Stimulated activated CD4-positive, alpha-beta T cell treated with anti-CD3 and anti-CD28 coated beads, Interleukin-12 subunit alpha, Interleukin-12 subunit beta, amount 100 ng/mL, for 48 hours (primary cell): ENCODE results near the gene FYB1.

ENCODE experiments used
- DNase-seq, 3 donors: peaks; one replicate each; pipeline ENCODE4 v3.0.0-alpha.2; 2020; ENCODE audit warnings: low read depth in 2 of 3, low spot score in 1 of 3

FYB1 gene

DNA sequence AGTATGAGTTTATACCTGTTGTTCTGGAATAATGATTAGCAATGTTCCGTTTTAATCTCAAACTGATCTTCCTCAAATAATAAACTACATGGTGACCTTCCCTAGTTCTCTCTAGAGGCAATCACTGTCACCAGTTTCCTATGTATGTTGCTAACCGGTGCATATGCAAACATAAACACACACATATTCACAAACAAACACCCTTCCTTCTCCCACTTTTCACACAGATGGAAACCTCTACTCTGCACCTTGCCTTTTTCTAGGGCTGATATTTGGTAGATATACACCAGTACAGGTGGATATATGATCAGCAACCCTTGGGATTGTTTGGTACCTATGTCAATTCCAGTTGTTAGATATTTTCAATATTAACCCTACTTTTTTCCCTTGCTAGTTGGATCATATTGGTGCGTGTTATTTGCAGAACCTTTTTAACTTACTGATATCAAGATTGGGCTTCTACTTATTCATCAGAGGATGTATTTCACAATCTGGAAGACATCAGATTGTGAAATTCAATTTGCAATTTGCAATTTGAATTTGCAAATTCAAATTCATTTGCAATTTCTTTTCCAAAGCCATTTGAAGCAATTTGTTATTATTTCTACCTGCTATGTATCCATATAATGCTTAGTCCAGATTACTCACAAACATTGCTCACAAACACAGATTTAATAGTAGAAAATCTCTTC, 12.6 kb downstream of the FYB1 start:
- DNase-seq = no peak

DNA sequence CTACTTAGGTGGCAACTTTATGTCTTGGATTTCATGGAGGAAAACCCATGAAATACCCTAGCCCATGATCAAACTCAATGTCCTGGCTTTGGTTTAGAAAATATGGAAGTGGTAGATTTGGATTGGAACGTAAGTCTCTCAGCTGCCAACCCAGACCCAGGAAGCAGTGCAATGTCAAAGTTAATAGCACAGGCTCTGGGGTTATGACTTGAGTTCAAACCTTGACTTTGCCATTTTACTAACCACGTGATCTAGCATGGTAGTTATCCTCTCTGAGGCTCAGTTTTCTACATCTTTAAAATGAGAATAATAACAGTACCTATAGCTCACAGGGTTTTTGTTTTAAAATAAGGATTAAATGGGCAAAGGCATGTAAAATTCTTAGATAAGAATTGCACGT, 13.8 kb downstream of the FYB1 start:
- DNase-seq = no peak

DNA sequence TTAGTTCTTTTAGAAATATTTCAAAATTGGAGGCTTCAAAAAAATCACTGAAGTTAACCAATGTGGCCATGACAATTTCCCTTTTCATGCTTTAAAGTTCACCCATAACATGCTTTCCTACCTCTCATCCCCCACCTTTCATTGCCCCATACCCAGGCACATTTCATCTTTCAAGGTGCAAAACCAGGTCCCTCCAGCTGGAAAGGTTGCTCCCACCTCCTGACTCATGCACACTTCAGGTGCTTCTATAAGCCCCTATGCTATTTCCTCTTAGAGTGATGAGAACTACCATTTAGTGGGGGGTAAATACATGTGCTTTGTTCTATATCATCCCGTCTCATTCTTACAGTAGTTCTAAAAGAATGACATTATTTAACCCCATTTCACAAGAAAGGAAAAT, 15.4 kb downstream of the FYB1 start:
- no peak for DNase-seq

DNA sequence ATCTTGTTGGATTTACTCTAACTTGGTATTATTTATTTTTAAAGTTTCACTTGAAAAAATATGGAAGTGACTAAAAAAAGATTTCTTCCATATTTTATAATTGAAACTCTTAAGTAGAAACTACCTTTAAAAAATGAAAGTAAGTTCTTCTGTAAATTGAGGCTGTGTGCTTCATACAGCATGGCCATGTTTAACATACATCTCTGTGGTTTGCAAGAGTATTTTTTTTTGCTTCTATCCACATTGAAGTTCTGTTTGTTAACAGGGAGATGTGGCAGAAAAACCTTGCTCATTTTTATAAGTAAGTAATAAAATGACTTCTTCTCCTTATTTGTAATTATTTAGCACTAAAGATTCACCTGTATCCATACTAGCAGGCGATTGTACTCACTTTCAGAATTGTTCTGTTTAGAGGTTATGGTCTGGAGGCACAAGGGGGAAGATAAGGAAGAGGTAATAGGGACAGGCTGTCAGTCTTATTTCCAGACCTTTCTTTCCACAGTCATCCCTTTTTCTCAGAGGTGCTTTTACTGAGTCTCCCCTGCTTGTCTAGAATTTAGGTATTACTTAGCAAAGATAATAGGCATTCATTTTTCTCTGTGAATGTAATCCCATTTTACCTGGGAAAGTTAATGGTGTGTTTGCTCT, 16.0 kb downstream of the FYB1 start:
- DNase-seq = no peak

DNA sequence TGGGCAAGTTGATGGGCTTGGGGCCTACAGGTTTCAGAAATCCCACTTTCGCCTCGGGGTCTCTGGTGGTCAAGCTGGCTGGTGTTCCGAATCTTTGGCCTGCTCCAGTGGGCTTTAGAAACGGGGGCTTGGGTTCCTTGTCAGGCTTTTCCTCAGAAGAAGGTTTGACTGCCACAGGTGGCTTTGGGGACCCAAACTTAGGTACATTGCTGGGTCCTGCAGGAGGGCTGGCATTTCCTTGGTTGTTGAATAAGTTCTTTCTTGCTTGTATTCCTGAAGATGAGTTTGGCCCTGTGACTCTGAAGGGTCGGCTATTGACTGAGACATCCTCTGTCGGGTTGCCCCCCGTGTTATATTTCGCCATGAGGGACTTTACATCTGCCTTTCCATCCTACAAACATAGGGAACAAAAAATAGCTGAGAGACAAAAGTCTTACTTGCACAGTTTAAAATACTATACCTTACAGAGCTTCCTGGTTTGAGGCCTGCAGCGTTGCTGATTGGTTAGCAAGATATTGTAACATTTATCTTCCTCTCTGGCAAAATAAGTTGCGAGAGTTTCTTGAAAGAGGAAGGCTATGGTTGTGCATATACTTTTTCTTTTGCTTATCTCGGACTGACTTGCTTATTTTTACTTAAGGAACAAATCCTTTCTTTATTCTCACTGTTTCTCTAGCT, 16.6 kb downstream of the FYB1 start:
- no peak for DNase-seq

DNA sequence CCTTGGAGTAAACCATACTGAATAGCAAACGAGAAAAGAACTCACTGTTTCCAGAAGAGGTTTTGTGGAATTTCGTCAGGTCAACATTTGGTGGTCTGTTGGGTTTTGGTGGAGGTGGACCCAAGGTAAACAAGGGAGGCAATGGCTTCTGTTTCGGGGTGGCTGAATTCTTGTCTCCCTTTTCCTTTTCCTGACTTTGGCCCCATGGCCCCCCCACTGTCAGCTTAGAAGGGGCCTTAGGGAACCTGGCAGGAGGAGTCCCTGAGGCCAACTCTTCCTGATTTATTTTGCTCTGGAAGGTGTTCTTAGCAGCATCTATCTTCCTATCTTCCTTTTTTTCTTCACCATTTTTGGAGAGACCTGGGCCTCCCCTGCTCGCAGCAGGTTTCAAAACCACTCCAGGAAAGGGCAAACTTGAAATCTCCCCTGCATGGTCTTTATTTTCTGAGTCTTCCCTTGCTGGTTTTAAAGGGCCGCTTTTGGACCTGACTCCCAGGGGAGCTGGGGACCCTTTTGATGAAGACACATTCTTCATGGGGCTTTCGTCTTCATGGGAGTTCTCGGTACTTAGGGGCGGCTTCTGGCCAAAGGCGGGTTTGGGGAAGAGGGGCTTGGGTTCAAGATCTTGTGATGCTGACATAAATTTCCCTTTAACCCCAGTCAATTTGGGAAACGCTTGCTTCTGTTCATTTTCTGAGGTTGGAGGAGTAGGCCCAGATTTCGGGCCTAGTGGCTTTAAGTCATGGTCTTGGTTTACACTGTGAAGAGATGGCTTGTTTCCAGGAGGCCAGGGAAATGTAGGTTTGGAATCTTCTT, 17.4 kb downstream of the FYB1 start:
- no peak for DNase-seq

DNA sequence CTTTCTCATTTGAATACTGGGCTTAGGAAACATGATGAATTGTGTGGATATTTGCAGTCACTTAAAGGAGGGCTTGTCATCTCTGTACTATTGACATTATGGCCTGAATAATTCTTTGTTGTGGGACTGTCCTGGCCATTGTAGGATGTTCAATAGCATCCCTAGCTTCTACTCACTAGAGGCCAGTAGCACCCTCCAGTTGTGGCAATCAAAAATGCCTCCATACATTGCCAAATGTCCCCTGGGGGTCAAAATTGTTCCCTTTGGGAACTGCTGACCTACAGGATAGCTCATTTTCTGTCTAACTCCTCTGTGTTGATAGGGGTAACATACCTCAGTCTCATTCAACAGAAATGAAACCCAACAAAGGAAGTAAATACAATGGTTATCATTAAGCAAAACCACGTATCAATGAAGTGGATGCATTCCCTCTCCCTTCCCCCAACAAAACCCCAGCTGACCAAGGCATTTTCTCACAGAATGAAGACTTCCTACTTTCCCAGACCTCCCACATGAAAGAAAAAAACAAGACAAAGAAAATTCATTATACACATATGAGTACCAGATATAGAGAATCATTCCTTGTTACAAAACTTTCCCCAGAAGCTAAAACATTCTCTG, 18.1 kb downstream of the FYB1 start:
- DNase-seq = no peak

DNA sequence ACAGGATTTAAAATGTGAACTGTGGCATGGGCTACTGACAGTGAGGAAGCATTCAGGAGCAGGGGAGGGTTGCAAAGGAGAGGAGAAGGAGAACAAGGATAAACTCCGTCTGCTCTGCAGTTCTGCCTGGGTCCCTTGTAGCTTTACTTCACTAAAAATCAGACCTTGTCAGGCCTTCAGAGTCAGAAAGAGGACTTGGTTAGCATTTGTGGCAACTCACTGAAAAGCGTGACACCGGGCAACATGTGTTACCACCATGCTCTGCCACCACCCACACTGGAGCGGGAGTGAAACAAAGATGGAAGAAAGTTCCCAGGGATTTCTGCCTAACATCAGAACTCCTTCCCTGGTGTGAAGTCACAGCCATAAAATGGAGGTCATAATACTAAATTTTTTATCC, 19.3 kb downstream of the FYB1 start:
- DNase-seq = no peak

DNA sequence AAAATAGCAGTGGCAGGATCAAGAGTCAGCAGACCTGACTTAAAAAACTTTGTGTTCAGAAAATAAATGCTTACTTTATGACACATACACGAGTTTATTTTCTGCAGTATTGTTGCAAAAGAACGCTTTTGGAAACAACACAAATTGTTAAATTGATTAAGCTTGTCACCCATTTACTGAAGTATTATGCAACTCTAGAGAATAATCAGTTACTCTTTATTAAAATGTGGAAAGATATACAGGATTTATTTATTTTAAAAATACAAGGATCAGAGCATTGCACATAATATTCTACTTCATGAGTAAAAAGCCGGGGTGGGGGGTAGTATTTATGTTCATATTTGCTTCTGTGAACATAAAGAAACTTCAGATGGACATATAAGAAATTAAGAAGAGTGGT, 20.0 kb downstream of the FYB1 start:
- no peak for DNase-seq

DNA sequence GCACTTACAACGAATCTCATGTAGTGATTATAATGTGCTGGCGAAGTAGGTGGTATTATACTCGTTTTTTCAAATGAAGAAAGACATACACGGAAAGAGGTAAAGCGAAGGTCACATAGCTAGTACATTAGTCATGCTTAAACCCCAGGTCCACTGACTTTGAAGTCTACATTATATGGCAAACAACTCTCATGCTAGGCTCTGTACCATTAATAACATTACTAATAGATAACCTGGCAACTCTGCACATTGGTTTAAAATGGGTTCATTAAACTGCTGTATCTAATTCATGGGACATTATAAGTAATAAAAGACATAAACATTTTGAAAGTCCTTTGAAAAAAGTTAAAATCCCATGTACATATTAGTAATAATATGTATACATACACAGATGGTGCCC, 21.2 kb downstream of the FYB1 start:
- no peak for DNase-seq

DNA sequence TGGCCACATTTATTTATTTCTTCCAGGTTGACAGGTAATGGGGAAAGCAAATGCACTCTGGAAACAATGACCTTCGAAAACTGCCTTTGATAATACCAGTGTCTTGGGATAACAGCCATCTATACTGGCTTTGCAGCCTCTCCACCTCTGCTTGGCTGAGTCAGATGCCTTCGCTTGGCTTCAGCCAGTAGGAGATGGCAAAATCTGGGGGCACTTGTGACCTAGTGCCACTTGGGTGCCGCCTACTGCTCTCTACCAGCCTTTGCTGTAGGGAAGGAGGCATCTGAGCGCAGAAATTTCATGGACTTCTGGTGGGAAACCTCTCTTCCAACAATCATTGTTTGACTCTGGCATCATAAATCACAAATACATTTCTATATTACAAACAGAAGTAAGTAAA, 21.8 kb downstream of the FYB1 start:
- no peak for DNase-seq

DNA sequence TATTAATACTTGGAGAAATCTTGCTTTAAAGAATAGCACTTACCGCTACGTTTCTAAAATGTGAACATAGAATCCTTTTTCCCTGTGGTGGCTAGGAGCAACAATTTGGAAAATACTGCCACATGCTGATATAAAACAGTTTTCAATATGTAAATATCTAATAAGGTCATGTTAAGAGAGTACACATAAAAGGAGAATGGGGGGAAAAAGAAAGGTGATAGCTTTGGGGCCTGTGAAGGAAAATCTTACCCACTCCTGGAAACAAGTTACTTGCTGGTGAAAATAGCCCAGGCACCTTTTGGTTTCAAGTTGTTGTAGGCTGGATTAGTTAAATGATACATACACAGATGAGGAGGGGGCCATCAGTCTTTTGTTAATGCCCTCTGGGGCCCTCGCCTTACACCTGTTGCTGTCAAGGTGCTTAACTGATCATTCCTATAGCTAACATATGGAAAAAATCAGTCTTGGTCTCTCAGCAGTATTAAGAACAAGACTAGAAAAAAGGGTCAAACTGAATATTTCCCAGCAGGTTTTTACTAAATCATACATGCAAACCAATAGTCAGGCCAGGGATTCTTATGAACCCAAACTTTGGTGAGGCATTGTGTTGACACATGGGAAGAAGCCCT, 24.1 kb downstream of the FYB1 start:
- DNase-seq = no peak

DNA sequence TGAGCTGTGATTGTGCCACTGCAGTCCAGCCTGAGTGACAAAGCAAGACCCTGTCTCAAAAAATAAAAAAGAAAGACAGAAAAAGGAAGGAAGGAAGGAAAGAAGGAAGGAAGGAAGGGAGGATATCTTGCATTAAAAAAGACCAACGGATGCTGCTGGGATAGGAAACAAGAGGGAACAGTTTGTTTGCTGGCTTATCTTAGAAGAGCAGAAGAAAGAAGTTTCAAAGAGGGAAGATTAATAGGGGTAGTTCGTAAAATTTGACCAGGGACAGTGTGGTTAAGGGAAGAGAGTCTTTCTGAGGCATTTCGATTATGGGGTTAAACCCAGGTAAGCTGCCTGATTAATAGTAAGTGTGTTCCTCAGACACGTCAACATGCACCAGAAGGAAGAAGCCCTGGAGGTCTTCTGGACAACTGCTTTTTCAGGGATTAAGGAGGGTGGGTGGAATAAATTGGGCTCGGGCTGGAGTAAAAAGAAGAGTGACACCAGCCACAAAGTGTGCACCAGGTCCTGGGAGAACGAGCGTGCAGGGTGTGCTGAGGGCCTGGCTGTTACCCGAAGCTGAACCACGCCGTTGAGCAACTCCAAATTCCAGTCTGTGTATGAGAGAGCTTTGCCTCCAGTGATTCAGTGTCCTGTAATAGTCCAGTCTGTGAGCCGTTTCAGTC, 24.8 kb downstream of the FYB1 start:
- no peak for DNase-seq

DNA sequence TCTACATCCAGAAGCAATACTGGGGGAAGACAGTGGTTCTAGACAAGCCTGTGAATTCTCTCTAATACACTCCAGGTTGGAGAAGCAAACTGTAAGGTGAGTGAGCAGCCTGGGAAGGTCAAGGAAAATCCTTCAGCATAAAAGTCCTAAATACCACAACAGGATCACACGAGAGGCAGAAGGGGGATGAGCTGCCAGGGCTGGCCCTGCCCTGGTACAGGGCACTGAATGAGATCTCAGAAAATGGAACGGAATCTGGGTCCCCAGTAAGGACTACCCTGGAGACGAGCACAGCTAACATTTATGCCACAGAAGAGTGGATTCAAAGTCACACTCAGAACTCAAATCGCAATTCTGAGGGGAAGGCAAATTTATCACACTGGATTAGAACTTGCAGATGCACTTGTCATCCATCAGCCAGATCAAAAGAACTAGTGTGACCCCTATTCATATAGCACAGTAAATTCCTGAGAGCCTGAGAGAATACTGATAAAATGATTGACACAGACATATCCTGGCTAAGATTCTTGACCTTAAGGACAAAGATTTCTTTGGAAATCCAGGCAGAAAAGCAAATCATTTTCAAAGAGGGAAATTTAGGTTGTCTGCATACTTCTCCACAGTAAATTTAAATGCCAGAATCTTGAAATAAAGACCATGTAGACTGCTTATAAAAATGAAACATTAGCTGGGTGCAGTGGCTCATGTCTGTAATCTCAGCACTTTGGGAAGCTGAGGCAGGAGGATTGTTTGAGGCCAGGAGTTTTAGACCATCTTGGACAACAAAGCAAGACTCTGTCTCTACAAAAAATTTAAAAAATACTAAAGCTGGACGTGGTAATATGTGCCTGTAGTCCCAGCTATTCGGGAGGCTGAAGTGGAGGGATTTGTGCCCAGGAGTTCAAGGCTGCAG, 25.6 kb downstream of the FYB1 start:
- DNase-seq = no peak

DNA sequence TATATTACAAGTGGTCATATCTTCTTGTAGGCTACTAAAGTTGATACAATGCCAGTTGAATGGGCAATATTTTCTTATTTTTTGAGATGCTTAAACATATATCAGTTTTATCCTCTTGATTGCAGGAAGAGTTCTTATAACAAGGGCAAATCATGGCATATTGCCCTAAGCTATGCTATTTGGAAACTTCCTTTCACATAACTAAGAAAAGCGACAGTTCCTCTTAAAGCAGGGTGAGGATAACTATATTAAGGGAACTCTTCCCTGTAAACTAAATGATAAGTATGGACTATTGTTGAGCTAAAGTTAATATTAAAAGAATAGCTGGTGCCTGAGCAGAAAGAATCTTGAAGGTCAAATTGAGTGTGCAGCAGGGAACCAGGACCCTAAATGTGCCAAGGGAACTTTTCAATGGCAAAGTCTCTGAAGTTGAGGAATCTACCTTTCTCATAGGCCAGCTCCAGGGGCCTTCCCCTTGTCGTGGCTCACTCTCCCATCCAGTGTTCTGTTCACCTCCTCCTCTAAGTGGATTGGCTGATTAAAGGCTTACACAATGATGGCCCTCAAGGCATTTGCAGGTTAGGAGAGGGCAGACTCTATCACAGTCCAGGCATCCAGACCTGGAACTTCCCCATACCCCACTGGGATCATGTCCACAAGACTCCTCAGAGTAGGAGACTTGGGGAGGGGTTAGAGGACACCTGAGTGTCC, 26.8 kb downstream of the FYB1 start:
- no peak for DNase-seq

DNA sequence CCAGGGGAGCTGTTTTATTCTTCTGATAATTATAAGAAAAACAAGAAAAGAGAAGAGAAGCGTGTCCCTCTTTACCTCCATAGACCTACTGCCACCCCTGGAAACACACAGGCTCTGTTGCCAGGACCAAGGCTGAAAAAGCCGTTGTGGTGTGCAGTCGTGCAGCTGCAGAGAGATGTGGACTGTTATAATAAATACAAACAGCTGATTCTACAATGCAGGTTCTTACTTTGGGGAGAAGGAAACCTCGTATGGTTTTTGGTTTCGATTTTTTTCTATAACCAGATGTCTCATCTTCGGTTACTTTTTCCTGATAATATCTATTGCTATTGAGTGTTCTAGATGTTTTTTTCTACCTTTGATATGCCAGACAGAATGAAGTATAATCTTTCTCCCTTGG, 28.1 kb downstream of the FYB1 start:
- no peak for DNase-seq

DNA sequence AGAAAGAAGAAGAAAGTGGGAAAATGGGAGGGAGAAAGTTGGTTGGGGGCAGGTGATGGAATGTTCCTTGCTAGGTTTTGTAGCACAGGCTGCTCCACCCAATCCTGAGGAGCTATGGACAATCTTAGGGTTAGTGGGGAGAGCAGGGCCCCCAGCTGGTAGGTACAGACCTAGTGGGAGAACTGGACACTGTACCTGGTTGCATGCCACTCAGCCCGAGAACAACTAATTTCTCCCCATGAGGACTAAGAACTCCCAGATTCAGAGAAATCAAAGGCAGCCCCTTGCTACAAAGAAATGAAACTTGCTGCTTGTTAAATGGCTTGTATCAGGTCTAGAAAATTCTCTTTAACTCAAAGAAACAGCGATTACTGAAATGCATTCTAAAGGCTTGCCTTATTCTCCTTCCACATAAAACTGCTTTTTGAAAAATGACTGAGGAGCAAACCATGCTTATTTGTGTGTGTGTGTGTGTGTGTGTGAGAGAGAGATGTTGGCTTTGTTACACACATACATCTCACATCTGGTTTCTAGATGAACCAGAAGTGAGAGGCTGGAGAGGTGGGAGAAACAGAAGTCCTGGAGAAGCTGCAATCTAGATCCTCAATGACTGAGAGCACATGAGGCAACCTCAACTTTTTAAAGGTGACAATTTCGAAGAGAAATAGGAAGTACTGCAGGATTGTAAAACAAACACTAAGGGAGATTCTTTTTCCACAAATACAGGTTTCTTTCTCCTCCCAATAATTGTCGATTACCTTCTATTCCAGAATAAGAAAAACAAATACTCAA, 28.9 kb downstream of the FYB1 start:
- no peak for DNase-seq
